ENCODE measurements around the gene TRIM62. TPM values are rescaled to one million over a fixed set of nuclear protein-coding genes. Genes with fewer than 3 reads are reported as not detected.
A peak's percentile ranks its signal among the peaks of the same experiment; 100 is the strongest.
"Not testable (repeated sequence)": the region's sequence is repeated elsewhere in the genome, so short reads cannot be mapped to it uniquely, and the experiment has no call there.

TRIM62 gene
- total RNA-seq, 1 donor from 2014 or later: 8.5 TPM

GRCh38 chr1:33137800-33138199 is 44.0 kb downstream of the TRIM62 start:
- DNase-seq (ENCODE audit: low spot score): no peak

GRCh38 chr1:33136041-33136440 is 45.8 kb downstream of the TRIM62 start:
- not testable (repeated sequence) for DNase-seq (ENCODE audit: low spot score)

DNA sequence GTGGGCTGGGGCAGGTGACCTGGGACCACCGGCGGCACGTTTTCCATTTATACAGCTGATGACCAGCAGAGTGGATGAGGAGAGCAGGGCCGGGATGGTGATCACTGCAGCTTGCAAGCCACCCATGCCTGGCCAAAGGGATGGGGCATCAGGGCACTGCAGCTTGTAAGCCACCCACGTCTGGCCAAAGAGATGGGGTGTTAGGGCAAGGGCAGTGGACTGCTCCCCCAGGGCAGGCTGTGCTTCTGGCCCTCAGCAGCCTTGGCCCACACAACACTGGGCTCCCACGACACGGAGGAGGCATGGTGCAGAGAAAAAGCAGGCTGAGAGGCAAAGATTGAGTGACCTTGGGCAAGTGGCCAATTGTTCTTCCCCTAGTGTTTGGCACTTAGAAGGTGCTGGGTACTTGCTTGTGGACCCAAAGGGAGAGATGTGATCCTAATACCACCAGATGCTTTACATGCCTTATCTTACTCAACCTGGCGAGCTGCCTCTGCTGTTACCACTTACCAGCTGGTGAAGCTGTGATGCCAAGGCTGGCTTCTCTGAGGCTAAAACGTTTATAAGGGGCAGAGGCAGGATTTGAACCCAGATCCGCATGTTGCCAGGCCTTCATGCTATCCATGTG is 48.3 kb downstream of the TRIM62 start:
- no peak for DNase-seq (ENCODE audit: low spot score)

GRCh38 chr1:33132549-33132948 is 49.3 kb downstream of the TRIM62 start:
- DNase-seq (ENCODE audit: low spot score): no peak

DNA sequence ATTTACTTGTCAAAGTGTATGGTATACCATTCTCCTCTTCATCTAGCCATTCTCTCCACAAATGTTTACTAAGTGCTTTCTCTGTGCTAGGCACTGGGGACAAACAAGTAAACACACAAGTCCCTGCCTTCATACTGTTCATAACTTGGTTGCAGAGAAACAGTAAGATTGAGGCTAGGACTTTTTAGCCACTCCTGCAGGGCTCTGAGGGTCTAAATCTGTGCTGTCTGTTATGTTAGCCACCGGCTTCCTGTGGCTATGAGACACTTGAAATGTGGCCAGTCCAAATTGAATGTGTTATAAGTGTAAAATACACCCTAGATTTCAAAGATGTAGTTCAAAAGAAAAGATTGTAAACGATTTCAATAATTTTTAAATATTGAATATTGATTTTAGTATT is 50.7 kb downstream of the TRIM62 start:
- no peak for DNase-seq (ENCODE audit: low spot score)

DNA sequence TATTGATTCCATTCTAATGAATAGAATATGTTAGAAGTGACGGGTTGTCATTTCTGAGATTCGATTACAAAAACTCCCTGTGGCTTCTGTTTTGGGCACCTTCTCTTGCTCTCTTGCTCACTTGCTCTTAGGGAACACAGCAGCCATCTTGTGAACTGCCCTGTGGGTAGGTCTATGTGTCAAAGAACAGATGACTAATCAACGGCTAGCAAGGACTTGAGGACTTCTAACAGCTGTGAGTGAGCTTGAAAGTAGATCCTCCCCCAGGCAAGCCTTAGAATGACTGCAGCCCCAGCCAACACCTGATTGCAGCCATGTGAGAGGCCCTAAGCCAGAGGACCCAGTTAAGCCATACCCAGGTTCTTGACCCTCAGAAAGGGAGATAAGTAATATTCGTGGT is 51.5 kb downstream of the TRIM62 start:
- DNase-seq (ENCODE audit: low spot score): no peak

DNA sequence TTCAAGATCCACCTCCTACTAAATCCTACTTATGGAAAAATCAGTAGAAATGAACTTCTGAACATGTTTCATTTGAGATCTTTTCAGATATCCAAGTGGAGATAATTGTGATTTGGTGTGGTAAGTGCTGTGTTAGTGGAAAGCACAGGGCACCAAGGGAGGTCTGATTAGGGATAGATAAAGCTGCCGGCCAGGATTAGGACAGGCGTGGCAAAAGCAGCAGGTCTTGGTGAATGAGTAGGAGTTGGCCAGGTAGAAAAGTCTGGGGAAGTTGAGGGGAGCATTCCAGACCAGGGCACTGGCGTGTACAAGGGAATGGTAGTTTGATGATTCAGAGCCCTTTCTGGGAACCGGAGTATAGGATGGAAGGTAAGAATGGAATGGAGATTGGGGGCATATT is 53.1 kb downstream of the TRIM62 start:
- DNase-seq (ENCODE audit: low spot score): no peak

GRCh38 chr1:33127001-33127823 is 54.6 kb downstream of the TRIM62 start:
- peak; percentile 98 for DNase-seq (ENCODE audit: low spot score)

- no peak for DNase-seq (ENCODE audit: low spot score)
These were observed 55.3 kb downstream of the TRIM62 start for GRCh38 chr1:33126411-33127000.

GRCh38 chr1:33124647-33125046 is 57.2 kb downstream of the TRIM62 start:
- DNase-seq (ENCODE audit: low spot score): not testable (repeated sequence)

DNA sequence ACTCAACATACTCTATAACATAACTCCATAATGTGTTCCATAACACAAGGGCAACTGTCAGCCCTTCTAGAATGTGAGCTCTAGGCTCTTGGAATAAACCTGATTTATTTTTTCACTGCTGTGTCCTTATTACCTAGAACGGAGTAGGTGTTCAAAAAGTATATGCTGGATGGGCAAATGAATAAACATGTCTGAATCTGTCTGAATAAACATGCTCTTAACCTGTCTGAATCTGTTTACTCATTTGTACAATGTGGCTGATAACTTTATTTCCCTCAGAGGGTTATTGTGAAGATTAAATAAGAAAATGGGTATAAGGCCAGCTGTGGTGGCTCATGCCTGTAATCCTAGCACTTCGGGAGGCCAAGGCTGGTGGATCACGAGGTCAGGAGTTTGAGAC is 58.6 kb downstream of the TRIM62 start:
- DNase-seq (ENCODE audit: low spot score): no peak

- DNase-seq (ENCODE audit: low spot score): no peak
These were observed 59.2 kb downstream of the TRIM62 start for GRCh38 chr1:33122483-33123178.

GRCh38 chr1:33121728-33122127 is 60.1 kb downstream of the TRIM62 start:
- no peak for DNase-seq (ENCODE audit: low spot score)

GRCh38 chr1:33120436-33121231 is 61.2 kb downstream of the TRIM62 start:
- DNase-seq (ENCODE audit: low spot score): no peak

- DNase-seq (ENCODE audit: low spot score): no peak
These were observed 62.2 kb downstream of the TRIM62 start for GRCh38 chr1:33119532-33120217.

GRCh38 chr1:33119050-33119449 is 62.8 kb downstream of the TRIM62 start:
- DNase-seq (ENCODE audit: low spot score): no peak

DNA sequence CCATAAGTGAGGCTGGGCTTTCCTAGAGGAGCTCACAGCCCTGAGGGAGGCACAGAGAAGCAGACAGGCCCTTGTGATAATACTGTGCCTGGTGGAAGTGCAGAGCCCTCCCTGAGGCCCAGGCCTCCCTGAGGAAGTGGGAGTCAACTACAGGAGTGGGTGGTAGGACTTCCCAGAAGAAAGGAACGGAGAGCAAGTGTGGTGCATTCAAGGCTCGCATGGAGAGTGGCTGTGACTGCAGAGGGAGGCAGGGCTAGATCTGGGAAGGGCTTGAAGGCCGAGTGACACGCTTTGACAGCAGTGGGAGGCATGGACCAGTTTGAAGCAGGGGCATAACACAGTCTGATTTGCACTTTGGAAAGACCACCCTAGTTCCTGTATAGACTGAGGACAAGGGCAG is 63.6 kb downstream of the TRIM62 start:
- DNase-seq (ENCODE audit: low spot score): no peak

DNA sequence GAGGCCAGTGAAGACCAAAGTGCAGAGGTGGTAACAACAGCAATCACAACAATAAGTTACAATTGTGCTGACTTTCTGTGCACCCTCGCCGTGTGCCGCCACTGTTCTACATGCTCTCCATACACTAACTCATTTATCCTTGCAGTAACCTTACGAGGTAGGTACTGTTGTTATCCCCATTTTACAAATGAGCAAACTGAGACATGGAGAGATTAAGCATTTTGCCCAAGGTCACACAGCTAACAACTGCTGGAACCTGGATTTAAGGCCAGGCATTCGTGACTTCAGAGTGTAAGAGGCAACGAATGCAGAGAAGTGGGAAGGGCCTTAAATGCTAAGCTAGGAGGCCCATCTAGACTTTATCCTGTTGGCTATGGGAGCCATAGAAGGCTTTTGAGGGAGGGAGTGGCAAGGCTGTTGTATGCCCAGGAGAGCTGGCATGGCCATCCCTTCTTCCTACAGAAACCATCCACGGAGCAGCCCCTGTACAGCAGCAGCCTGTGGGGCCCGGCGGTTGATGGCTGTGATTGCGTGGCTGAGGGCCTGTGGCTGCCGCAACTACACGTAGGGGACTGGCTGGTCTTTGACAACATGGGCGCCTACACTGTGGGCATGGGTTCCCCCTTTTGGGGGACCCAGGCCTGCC is 64.3 kb downstream of the TRIM62 start:
- DNase-seq (ENCODE audit: low spot score): no peak

GRCh38 chr1:33111965-33112364 is 69.9 kb downstream of the TRIM62 start:
- no peak for DNase-seq (ENCODE audit: low spot score)

DNA sequence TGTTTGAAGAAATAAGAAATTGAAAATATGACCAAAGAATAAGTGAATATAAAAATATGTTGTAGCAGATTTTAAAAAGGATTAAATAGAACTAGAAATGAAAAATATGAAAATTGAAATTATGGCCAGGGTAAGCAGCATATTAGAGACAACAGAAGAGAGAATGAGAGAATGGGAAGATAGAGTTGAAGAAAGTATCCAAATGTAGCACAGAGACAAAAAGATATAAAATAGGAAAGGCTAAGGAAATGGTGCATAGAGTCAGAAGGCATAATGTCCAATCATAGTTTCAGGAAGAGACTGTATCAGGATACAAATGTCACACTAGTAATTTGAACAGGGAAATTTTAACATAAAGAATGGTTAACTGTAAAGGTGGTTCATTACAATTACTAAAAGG is 71.4 kb downstream of the TRIM62 start:
- no peak for DNase-seq (ENCODE audit: low spot score)

DNA sequence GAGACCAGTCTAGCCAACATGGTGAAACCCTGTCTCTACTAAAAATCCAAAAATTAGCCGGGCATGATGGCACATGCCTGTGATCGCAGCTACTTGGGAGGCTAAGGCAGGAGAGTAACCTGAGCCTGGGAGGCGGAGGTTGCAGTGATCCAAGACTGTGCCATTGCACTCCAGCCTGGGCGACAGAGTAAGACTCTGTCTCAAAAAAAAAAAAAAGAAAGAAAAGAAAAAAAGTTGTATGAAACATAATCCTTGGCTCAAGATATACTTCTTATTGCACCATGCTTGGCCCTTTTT is 81.8 kb downstream of the TRIM62 start:
- DNase-seq (ENCODE audit: low spot score): not testable (repeated sequence)

Measured in mucosa of gallbladder (tissue), 1 donor.